ENCODE results near the gene UCP2. TPM values are rescaled to one million over a fixed set of nuclear protein-coding genes. Genes with fewer than 3 reads are reported as not detected.

The UCP2 gene
- total RNA-seq, 4 donors from 2014 or later, result 16.8 to 284 (median 56.7) TPM

GRCh38 chr11:73976451-73977151, 6.0 kb downstream of the UCP2 start:
- Histone ChIP-seq H3K4me3 (no peak overlapping the region), H3K27me3 (no peaks in the 10 kb centered on the region), H3K4me1 (peaks cover 0 to 16% of the 10 kb centered on the region in 2 donors), H3K36me3 (peaks cover 0 to 58% of the 10 kb centered on the region in 2 donors), H3K27ac (no peak overlapping the region), H3K9me3 (no peaks in the 10 kb centered on the region)
- in situ Hi-C loops (cut with MboI; ENCODE audit: low sequenced_read_pairs in 4 of 4) (no loop called here), intact Hi-C loops (cut with DNase I; ENCODE audit: low total_unique reads) (no loop called here)
- ATAC-seq, result no peak
- no peak for DNase-seq
- TF ChIP-seq POLR2A (IDR thresholded peaks at IDR 0.05), result no peak
- no peak for TF ChIP-seq CTCF (IDR thresholded peaks at IDR 0.05 in 4 of 5, conservative IDR thresholded peaks at IDR 0.05 in 1 of 5)

DNA sequence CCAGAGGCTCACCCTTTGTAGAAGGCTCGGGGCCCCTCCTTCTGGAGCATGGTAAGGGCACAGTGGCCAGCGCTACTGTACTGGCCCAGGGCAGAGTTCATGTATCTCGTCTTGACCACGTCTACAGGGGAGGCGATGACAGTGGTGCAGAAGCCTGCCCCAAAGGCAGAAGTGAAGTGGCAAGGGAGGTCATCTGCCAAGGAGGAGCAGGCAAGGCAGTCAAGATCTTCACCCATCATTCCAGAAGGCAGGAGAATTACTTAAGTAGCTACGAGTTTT, 7.2 kb downstream of the UCP2 start:
- Histone ChIP-seq H3K36me3 (peaks cover 0 to 58% of the 10 kb centered on the region in 2 donors), H3K4me1 (peaks cover 0 to 5% of the 10 kb centered on the region in 2 donors), H3K4me3 (no peak overlapping the region), H3K9me3 (no peaks in the 10 kb centered on the region), H3K27ac (no peak overlapping the region), H3K27me3 (no peaks in the 10 kb centered on the region)
- in situ Hi-C loops (cut with MboI; ENCODE audit: low sequenced_read_pairs in 4 of 4) (no loop called here), intact Hi-C loops (cut with DNase I; ENCODE audit: low total_unique reads) (no loop called here)
- ATAC-seq, result no peak
- no peak for DNase-seq
- no peak for TF ChIP-seq POLR2A (IDR thresholded peaks at IDR 0.05)
- TF ChIP-seq CTCF (IDR thresholded peaks at IDR 0.05 in 4 of 5, conservative IDR thresholded peaks at IDR 0.05 in 1 of 5), result no peak

DNA sequence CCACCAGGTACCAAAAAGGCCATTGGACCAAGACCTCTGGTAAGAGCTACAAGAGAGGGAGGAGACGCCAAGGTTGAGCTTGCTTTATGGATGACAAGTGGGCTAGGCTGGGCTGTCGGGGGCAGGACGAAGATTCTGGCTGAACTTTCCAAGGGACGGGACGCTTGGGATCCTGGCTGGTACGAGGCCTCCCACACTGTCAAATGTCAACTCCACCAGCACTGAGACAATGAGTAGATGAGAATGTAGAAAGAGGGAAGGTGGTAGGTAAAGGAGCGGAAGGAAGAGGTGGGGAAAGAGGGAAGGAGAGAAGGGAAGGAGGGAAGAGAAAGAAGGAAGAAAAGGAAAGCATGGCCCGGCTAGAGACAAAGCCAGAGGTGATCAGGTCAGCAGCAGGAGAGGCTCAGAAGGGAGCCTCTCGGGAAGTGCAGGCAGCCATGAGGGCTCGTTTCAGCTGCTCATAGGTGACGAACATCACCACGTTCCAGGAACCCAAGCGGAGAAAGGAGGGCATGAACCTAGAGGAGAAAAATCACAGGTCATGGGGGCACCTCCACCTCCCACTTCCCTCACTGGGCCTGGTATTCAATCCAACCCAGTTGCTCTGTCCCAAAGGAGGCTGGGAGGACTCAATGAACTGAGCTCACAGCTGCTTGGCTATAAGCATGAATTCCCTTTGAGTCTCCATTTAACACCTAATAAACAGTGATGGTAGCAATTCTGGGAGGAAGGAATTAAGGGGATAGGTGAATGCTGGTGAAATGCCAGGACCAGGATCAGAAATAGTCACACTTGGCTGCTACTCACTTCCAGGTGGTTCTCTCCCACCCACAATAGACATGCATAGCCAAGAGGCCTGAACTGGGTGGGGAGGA, 7.8 kb downstream of the UCP2 start:
- no peak overlapping the region for H3K4me3 ChIP-seq
- in situ Hi-C loops (cut with MboI; ENCODE audit: low sequenced_read_pairs in 4 of 4) (loop anchor here in 1 of 4 donors (5.0 kb wide), 1 partner anchor 112 kb away; no protein-coding TSS in a partner anchor), intact Hi-C loops (cut with DNase I; ENCODE audit: low total_unique reads) (no loop called here)
- H3K9me3 ChIP-seq, result no peaks in the 10 kb centered on the region
- DNase-seq (no peak), ATAC-seq (no peak)
- peaks cover 0 to 56% of the 10 kb centered on the region in 2 donors for H3K36me3 ChIP-seq
- H3K4me1 ChIP-seq, result no peaks in the 10 kb centered on the region
- TF ChIP-seq CTCF (IDR thresholded peaks at IDR 0.05 in 4 of 5, conservative IDR thresholded peaks at IDR 0.05 in 1 of 5), result no peak
- no peak for TF ChIP-seq POLR2A (IDR thresholded peaks at IDR 0.05)
- H3K27ac ChIP-seq, result no peak overlapping the region
- no peaks in the 10 kb centered on the region for H3K27me3 ChIP-seq

DNA sequence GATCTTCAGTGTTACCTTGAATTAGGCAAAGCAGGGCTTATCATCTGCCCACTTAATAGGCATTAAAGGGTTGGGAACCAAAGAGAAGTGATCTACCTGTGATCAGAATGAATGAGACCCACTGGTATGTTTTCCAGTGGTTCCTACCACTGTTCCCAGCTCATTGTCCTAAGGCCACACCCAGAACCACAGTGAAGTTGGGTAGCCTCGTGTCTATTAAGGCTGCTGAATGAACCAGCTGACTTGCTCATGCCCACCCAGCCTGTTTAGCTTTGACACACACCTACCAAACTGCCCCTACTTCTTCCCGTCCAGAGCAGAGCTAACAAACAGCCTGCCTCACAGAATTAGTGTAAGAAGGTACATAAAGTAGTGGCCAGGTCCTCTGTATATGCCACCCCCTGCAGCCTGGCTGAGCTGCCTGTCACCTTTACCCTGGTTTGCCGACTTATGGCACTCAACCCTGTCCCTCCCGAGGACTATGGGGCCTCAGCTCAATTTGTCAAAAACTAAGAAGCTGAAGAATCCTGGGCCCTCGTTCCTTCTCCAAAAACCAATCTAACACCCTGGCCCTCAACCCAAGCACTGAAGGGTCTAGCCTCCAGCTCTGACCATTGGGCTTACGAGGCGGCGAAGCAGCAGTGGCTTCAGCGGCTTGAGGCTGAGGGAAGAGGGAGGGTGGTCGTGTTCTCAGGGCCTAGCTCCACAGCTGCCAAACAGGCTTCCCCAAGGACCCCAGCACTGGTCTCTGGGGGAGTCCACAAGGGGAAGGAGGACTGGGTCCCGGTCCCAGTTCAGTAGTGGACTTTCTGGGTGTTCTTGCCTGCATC, 9.8 kb downstream of the UCP2 start:
- Histone ChIP-seq H3K9me3 (no peaks in the 10 kb centered on the region), H3K27me3 (no peaks in the 10 kb centered on the region), H3K4me1 (no peaks in the 10 kb centered on the region), H3K36me3 (peaks cover 0 to 37% of the 10 kb centered on the region in 2 donors), H3K4me3 (no peak overlapping the region), H3K27ac (peak overlapping the region in 1 of 4 donors; percentile 14)
- ATAC-seq (no peak), DNase-seq (no peak)
- in situ Hi-C loops (cut with MboI; ENCODE audit: low sequenced_read_pairs in 4 of 4), result loop anchor here in 1 of 4 donors (5.0 kb wide), 1 partner anchor 114 kb away; no protein-coding TSS in a partner anchor
- TF ChIP-seq CTCF (IDR thresholded peaks at IDR 0.05 in 4 of 5, conservative IDR thresholded peaks at IDR 0.05 in 1 of 5) (no peak), POLR2A (IDR thresholded peaks at IDR 0.05) (no peak)
- intact Hi-C loops (cut with DNase I; ENCODE audit: low total_unique reads), result no loop called here
